SK-N-SH treated with all-trans-retinoic acid at 6 μM for 48 hours (cell line): ENCODE measurements around the gene TTLL10.

Experiments
- ATAC-seq: fragments of 200-7000 bp; cut with Tn5 transposase; 3 replicates; pipeline ENCODE4 v1.9.1; 2020; ENCODE audit warnings: mild to moderate bottlenecking, moderate library complexity
- ARNTL ChIP-seq: fragments of 450-650 bp; formaldehyde crosslinking; IDR thresholded peaks from 2 replicates; pipeline ENCODE4 v1.5.0; 2020; ENCODE audit warnings: low read depth, mild to moderate bottlenecking, moderate library complexity, borderline replicate concordance
- BACH2 ChIP-seq: fragments of 250-450 bp; sonication (Bioruptor Pico); IDR thresholded peaks from 2 replicates; pipeline ENCODE4 v1.9.0; 2021; ENCODE audit warnings: mild to moderate bottlenecking, borderline replicate concordance
- CSDC2 ChIP-seq: fragments of 250-450 bp; sonication (Bioruptor Pico); IDR thresholded peaks from 2 replicates; pipeline ENCODE4 v1.5.0; 2020; ENCODE audit warnings: mild to moderate bottlenecking, moderate library complexity
- ESRRG ChIP-seq: fragments of 250-450 bp; sonication (Bioruptor Pico); IDR thresholded peaks from 2 replicates; pipeline ENCODE4 v1.6.1; 2021; ENCODE audit warnings: mild to moderate bottlenecking
- GLIS3 ChIP-seq: fragments of 250-450 bp; sonication (Bioruptor Pico); IDR thresholded peaks from 2 replicates; pipeline ENCODE4 v1.5.0; 2020; ENCODE audit warnings: mild to moderate bottlenecking, moderate library complexity
- ISL1 ChIP-seq: fragments of 250-450 bp; sonication (Bioruptor Pico); IDR thresholded peaks from 2 replicates; pipeline ENCODE4 v2.1.2; 2022; ENCODE audit warnings: mild to moderate bottlenecking, moderate library complexity
- OSR1 ChIP-seq: fragments of 250-450 bp; sonication (Bioruptor Pico); IDR thresholded peaks from 2 replicates; pipeline ENCODE4 v1.8.0; 2022; ENCODE audit warnings: moderate library complexity, mild to moderate bottlenecking, inconsistent platforms
- POU6F1 ChIP-seq: fragments of 250-450 bp; sonication (Bioruptor Pico); IDR thresholded peaks from 2 replicates; pipeline ENCODE4 v1.8.0; 2021; ENCODE audit warnings: low read depth, mild to moderate bottlenecking, moderate library complexity, borderline replicate concordance
- PPARA ChIP-seq: fragments of 250-450 bp; sonication (Bioruptor Pico); IDR thresholded peaks from 2 replicates; pipeline ENCODE4 v1.5.0; 2020; ENCODE audit warnings: mild to moderate bottlenecking, borderline replicate concordance
- RARB ChIP-seq: fragments of 250-450 bp; sonication (Bioruptor Pico); IDR thresholded peaks from 2 replicates; pipeline ENCODE4 v1.8.0; 2021; ENCODE audit warnings: mild to moderate bottlenecking, moderate library complexity
- SNAI2 ChIP-seq: fragments of 250-450 bp; sonication (Bioruptor Pico); IDR thresholded peaks from 2 replicates; pipeline ENCODE4 v1.5.0; 2020; ENCODE audit warnings: mild to moderate bottlenecking, moderate library complexity
- TCF4 ChIP-seq: fragments of 250-450 bp; sonication (Bioruptor Pico); IDR thresholded peaks from 2 replicates; pipeline ENCODE4 v1.8.0; 2021; ENCODE audit warnings: mild to moderate bottlenecking, moderate library complexity, borderline replicate concordance
- TOX ChIP-seq: fragments of 250-450 bp; sonication (Bioruptor Pico); IDR thresholded peaks from 2 replicates; pipeline ENCODE4 v1.8.0; 2021; ENCODE audit warnings: mild to moderate bottlenecking, moderate library complexity, borderline replicate concordance
- ZC3H10 ChIP-seq: fragments of 250-450 bp; sonication (Bioruptor Pico); IDR thresholded peaks from 2 replicates; pipeline ENCODE4 v1.5.1; 2021; ENCODE audit warnings: mild to moderate bottlenecking, moderate library complexity
- ZFP3 ChIP-seq: fragments of 250-450 bp; sonication (Bioruptor Pico); IDR thresholded peaks from 2 replicates; pipeline ENCODE4 v1.5.0; 2020; ENCODE audit warnings: mild to moderate bottlenecking, moderate library complexity
- ZFP30 ChIP-seq: fragments of 450-650 bp; formaldehyde crosslinking; IDR thresholded peaks from 2 replicates; pipeline ENCODE4 v1.5.0; 2022; ENCODE audit warnings: mild to moderate bottlenecking, moderate library complexity
- ZNF565 ChIP-seq: fragments of 450-650 bp; formaldehyde crosslinking; conservative IDR thresholded peaks from 2 replicates; pipeline ENCODE4 v1.5.0; 2020; ENCODE audit warnings: low read depth, mild to moderate bottlenecking, moderate library complexity
- ZNF70 ChIP-seq: fragments of 450-650 bp; formaldehyde crosslinking; IDR thresholded peaks from 2 replicates; pipeline ENCODE4 v1.5.0; 2020; ENCODE audit warnings: mild to moderate bottlenecking, moderate library complexity
- ZNF8 ChIP-seq: fragments of 450-650 bp; formaldehyde crosslinking; IDR thresholded peaks from 2 replicates; pipeline ENCODE4 v1.5.0; 2020; ENCODE audit warnings: mild to moderate bottlenecking, moderate library complexity
- TF ChIP-seq, protein P1 (sequence below): fragments of 250-450 bp; sonication (Bioruptor Pico); IDR thresholded peaks from 2 replicates; pipeline ENCODE4 v1.5.0; 2020; ENCODE audit warnings: mild to moderate bottlenecking, moderate library complexity
- TF ChIP-seq, protein P2 (sequence below): fragments of 250-450 bp; sonication (Bioruptor Pico); IDR thresholded peaks from 2 replicates; pipeline ENCODE4 v1.5.1; 2021; ENCODE audit warnings: mild to moderate bottlenecking, moderate library complexity
- TF ChIP-seq, protein P3 (sequence below): fragments of 250-450 bp; sonication (Bioruptor Pico); IDR thresholded peaks from 2 replicates; pipeline ENCODE4 v1.8.0; 2020; ENCODE audit warnings: mild to moderate bottlenecking, moderate library complexity, borderline replicate concordance
- TF ChIP-seq, protein P4 (sequence below): fragments of 250-450 bp; sonication (Bioruptor Pico); IDR thresholded peaks from 2 replicates; pipeline ENCODE4 v1.5.1; 2020; ENCODE audit warnings: low read depth, mild to moderate bottlenecking, moderate library complexity

Gene TTLL10

DNA sequence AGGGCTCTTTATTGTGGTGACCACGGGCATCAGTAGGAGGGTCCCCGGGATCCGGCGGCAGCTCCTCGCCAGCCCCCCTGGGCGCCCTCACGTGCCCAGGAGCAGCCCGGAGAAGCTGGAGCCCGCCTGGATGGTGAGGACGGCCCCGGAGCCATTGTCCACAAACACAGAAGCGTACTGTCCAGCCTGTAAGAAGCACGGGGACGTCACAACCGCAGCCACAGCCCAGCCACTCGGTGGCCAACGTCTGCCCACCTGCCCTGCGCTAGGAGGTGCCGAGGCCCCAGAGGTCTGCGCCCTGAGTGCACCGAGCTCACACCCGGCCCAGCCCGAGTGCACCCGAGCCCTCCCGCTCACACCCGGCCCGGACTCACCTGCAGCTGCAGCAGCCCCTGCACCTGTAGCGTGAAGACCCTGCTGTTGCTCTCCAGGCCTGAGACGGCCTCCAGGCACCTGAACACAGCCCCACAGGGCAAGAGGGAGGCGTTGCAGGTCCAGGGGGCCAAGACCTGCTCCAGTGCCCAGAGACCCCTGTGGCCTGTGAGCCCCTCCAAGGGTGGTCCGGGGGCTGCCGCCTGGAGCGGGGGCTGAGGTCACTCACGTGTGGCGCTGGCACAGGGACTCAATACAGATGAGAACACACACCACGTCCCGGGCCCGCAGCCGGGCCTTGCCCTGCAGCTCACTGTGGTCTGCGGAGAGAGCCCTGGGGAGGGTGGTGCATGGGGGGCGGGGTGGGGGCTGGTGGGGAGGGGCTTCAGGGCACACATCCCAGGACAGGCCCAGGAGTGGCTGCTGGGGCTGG, 69.0 kb downstream of the TTLL10 start:
- TF ChIP-seq OSR1 (no peak), ZNF565 (CRISPR knock-in tag) (no peak), TCF4 (CRISPR knock-in tag) (no peak), ESRRG (no peak), BACH2 (CRISPR knock-in tag) (no peak), SNAI2 (no peak), TOX (no peak), ZC3H10 (no peak), ZFP30 (CRISPR knock-in tag) (no peak), CSDC2 (CRISPR knock-in tag) (no peak), RARB (CRISPR knock-in tag) (no peak), ZNF70 (CRISPR knock-in tag) (no peak), ZNF8 (CRISPR knock-in tag) (no peak), POU6F1 (CRISPR knock-in tag) (no peak)
- TF ChIP-seq, protein P1, sequence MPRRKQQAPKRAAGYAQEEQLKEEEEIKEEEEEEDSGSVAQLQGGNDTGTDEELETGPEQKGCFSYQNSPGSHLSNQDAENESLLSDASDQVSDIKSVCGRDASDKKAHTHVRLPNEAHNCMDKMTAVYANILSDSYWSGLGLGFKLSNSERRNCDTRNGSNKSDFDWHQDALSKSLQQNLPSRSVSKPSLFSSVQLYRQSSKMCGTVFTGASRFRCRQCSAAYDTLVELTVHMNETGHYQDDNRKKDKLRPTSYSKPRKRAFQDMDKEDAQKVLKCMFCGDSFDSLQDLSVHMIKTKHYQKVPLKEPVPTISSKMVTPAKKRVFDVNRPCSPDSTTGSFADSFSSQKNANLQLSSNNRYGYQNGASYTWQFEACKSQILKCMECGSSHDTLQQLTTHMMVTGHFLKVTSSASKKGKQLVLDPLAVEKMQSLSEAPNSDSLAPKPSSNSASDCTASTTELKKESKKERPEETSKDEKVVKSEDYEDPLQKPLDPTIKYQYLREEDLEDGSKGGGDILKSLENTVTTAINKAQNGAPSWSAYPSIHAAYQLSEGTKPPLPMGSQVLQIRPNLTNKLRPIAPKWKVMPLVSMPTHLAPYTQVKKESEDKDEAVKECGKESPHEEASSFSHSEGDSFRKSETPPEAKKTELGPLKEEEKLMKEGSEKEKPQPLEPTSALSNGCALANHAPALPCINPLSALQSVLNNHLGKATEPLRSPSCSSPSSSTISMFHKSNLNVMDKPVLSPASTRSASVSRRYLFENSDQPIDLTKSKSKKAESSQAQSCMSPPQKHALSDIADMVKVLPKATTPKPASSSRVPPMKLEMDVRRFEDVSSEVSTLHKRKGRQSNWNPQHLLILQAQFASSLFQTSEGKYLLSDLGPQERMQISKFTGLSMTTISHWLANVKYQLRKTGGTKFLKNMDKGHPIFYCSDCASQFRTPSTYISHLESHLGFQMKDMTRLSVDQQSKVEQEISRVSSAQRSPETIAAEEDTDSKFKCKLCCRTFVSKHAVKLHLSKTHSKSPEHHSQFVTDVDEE (CRISPR knock-in tag), result no peak
- TF ChIP-seq, protein P2, sequence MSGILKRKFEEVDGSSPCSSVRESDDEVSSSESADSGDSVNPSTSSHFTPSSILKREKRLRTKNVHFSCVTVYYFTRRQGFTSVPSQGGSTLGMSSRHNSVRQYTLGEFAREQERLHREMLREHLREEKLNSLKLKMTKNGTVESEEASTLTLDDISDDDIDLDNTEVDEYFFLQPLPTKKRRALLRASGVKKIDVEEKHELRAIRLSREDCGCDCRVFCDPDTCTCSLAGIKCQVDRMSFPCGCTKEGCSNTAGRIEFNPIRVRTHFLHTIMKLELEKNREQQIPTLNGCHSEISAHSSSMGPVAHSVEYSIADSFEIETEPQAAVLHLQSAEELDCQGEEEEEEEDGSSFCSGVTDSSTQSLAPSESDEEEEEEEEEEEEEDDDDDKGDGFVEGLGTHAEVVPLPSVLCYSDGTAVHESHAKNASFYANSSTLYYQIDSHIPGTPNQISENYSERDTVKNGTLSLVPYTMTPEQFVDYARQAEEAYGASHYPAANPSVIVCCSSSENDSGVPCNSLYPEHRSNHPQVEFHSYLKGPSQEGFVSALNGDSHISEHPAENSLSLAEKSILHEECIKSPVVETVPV (CRISPR knock-in tag), result no peak
- ATAC-seq, result no peak

DNA sequence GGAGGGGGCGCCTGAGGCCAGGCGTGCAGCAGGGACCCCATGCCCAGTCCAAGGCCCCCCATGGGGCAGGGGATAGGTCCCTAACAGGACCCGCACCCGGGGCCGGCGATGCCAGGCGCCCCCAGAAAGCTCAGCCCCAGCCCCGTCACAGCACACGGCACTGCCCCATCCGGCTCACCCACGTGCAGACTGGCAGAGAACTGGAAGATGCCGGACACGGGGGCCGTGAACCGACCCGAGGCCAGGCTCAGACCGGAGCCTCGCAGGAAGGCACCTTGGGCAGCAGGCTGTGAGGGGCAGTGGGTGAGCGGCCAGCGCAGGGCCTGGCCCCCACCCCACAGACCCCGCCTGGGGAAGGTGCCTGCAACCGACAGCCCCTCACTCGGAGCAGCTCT, 69.6 kb downstream of the TTLL10 start:
- no peak for ATAC-seq
- no peak for TF ChIP-seq PPARA (CRISPR knock-in tag)
- TF ChIP-seq ZFP30 (CRISPR knock-in tag), result no peak
- no peak for TF ChIP-seq GLIS3
- no peak for TF ChIP-seq ZNF8 (CRISPR knock-in tag)
- no peak for TF ChIP-seq ZNF70 (CRISPR knock-in tag)
- TF ChIP-seq ZFP3 (CRISPR knock-in tag), result no peak
- no peak for TF ChIP-seq ISL1 (CRISPR knock-in tag)
- no peak for TF ChIP-seq TCF4 (CRISPR knock-in tag)
- TF ChIP-seq ARNTL (CRISPR knock-in tag), result no peak
- no peak for TF ChIP-seq BACH2 (CRISPR knock-in tag)
- TF ChIP-seq, protein P3, sequence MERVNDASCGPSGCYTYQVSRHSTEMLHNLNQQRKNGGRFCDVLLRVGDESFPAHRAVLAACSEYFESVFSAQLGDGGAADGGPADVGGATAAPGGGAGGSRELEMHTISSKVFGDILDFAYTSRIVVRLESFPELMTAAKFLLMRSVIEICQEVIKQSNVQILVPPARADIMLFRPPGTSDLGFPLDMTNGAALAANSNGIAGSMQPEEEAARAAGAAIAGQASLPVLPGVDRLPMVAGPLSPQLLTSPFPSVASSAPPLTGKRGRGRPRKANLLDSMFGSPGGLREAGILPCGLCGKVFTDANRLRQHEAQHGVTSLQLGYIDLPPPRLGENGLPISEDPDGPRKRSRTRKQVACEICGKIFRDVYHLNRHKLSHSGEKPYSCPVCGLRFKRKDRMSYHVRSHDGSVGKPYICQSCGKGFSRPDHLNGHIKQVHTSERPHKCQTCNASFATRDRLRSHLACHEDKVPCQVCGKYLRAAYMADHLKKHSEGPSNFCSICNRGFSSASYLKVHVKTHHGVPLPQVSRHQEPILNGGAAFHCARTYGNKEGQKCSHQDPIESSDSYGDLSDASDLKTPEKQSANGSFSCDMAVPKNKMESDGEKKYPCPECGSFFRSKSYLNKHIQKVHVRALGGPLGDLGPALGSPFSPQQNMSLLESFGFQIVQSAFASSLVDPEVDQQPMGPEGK (CRISPR knock-in tag), result no peak
- no peak for TF ChIP-seq ZNF565 (CRISPR knock-in tag)
- TF ChIP-seq OSR1, result no peak
- TF ChIP-seq, protein P2 (CRISPR knock-in tag), result no peak
- TF ChIP-seq, protein P4, sequence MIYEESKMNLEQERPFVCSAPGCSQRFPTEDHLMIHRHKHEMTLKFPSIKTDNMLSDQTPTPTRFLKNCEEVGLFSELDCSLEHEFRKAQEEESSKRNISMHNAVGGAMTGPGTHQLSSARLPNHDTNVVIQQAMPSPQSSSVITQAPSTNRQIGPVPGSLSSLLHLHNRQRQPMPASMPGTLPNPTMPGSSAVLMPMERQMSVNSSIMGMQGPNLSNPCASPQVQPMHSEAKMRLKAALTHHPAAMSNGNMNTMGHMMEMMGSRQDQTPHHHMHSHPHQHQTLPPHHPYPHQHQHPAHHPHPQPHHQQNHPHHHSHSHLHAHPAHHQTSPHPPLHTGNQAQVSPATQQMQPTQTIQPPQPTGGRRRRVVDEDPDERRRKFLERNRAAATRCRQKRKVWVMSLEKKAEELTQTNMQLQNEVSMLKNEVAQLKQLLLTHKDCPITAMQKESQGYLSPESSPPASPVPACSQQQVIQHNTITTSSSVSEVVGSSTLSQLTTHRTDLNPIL, result no peak
- no peak for TF ChIP-seq ESRRG
- no peak for TF ChIP-seq ZC3H10
- TF ChIP-seq, protein P1 (CRISPR knock-in tag), result no peak
- no peak for TF ChIP-seq TOX
